Activated B cell treated with CpG ODN at 0.5 μM for 24 hours (primary cell): Measurements from ENCODE around the gene PDCD5. TPM values are rescaled to one million over a fixed set of nuclear protein-coding genes. Genes with fewer than 3 reads are reported as not detected.
"Not testable (repeated sequence)": the region's sequence is repeated elsewhere in the genome, so short reads cannot be mapped to it uniquely, and the experiment has no call there.

ENCODE experiments used
- ATAC-seq: fragments of 200-7000 bp; cut with Tn5 transposase; one replicate; pipeline ENCODE4 v1.10.0; 2021; ENCODE audit warnings: low read depth, mild to moderate bottlenecking, moderate library complexity
- CTCF ChIA-PET: fragments of 350-600 bp; sonication (Branson Sonifier 250); formaldehyde crosslinking; loops from one replicate; lab custom pipeline; 2021; ENCODE audit warnings: antibody characterized with exemption; lab: Charles Lee
- POLR2A ChIA-PET: fragments of 350-600 bp; sonication (Branson Sonifier 250); formaldehyde crosslinking; loops from one replicate; lab custom pipeline; 2021; ENCODE audit warnings: antibody characterized with exemption; lab: Charles Lee
- DNase-seq: peaks from one replicate; pipeline ENCODE4 v3.0.0; 2022
- H3K27ac Mint-ChIP-seq: one replicate; pipeline ENCODE4 v1.8.0; 2020; ENCODE audit warnings: mixed read lengths
- H3K27me3 Mint-ChIP-seq: one replicate; pipeline ENCODE4 v1.8.0; 2021; ENCODE audit warnings: mixed read lengths
- H3K36me3 Mint-ChIP-seq: one replicate; pipeline ENCODE4 v1.8.0; 2021; ENCODE audit warnings: low read depth, mixed read lengths
- H3K4me1 Mint-ChIP-seq: one replicate; pipeline ENCODE4 v1.8.0; 2021; ENCODE audit warnings: mixed read lengths
- H3K4me3 Mint-ChIP-seq: one replicate; pipeline ENCODE4 v1.8.0; 2020; ENCODE audit warnings: mild to moderate bottlenecking, mixed read lengths
- H3K9me3 Mint-ChIP-seq: one replicate; pipeline ENCODE4 v1.8.0; 2020; ENCODE audit warnings: mixed read lengths
- CTCF ChIP-seq: fragments of 200-600 bp; IDR thresholded peaks from one replicate; pipeline ENCODE4 v1.8.0; 2022; ENCODE audit warnings: antibody characterized with exemption, mild to moderate bottlenecking
- intact Hi-C: fragments of 100-400 bp; cut with micrococcal nuclease; formaldehyde crosslinking; loops from one replicate; pipeline ENCODE4 v1.15.1; 2024
- total RNA-seq: library from RNA; stranded (reverse); gene quantifications from 2 replicates; pipeline ENCODE4 v1.2.3, GENCODE V29; 2022

The PDCD5 gene
- total RNA-seq, 1 donor from 2014 or later = 58.2 TPM

- CTCF ChIA-PET = no interaction called here
- ATAC-seq (no peak), DNase-seq (no peak)
- no peak for TF ChIP-seq CTCF
- intact Hi-C loops = no loop called here
- Mint-ChIP-seq H3K36me3 (no peaks in the 10 kb centered on the region), H3K4me1 (no peaks in the 10 kb centered on the region), H3K9me3 (no peaks in the 10 kb centered on the region), H3K27ac (no peak overlapping the region), H3K4me3 (no peak overlapping the region), H3K27me3 (peaks cover 3% of the 10 kb centered on the region)
- POLR2A ChIA-PET = interaction anchor here (0.6 kb wide), 1 partner anchor 22 kb away, joined by 3 read pairs; the partner anchor contains the start of gene PDCD5
These were observed 22.3 kb upstream of the PDCD5 start for GRCh38 chr19:32558607-32559228.

GRCh38 chr19:32563761-32564160 lies 17.2 kb upstream of the PDCD5 start:
- TF ChIP-seq CTCF = no peak
- Mint-ChIP-seq H3K4me1 (no peaks in the 10 kb centered on the region), H3K36me3 (no peaks in the 10 kb centered on the region), H3K27ac (no peak overlapping the region), H3K27me3 (peaks cover 6% of the 10 kb centered on the region), H3K4me3 (no peak overlapping the region), H3K9me3 (no peaks in the 10 kb centered on the region)
- CTCF ChIA-PET = no interaction called here
- DNase-seq = no peak
- intact Hi-C loops = no loop called here
- no peak for ATAC-seq
- POLR2A ChIA-PET = no interaction called here

GRCh38 chr19:32566246-32566830 lies 14.7 kb upstream of the PDCD5 start:
- H3K9me3 Mint-ChIP-seq = no peaks in the 10 kb centered on the region
- intact Hi-C loops = no loop called here
- POLR2A ChIA-PET = no interaction called here
- peaks cover 14% of the 10 kb centered on the region for H3K27me3 Mint-ChIP-seq
- ATAC-seq (no peak), DNase-seq (no peak)
- H3K36me3 Mint-ChIP-seq = no peaks in the 10 kb centered on the region
- TF ChIP-seq CTCF = no peak
- H3K4me3 Mint-ChIP-seq = no peak overlapping the region
- H3K27ac Mint-ChIP-seq = no peak overlapping the region
- CTCF ChIA-PET = no interaction called here
- no peaks in the 10 kb centered on the region for H3K4me1 Mint-ChIP-seq

- intact Hi-C loops = no loop called here
- H3K4me1 Mint-ChIP-seq = no peaks in the 10 kb centered on the region
- POLR2A ChIA-PET = no interaction called here
- ATAC-seq = no peak
- no peaks in the 10 kb centered on the region for H3K36me3 Mint-ChIP-seq
- no peaks in the 10 kb centered on the region for H3K9me3 Mint-ChIP-seq
- CTCF ChIA-PET = no interaction called here
- no peak overlapping the region for H3K27ac Mint-ChIP-seq
- peaks cover 14% of the 10 kb centered on the region for H3K27me3 Mint-ChIP-seq
- no peak for DNase-seq
- no peak for TF ChIP-seq CTCF
- H3K4me3 Mint-ChIP-seq = no peak overlapping the region
These were observed 13.5 kb upstream of the PDCD5 start for GRCh38 chr19:32567486-32567885.

- Mint-ChIP-seq H3K27me3 (peaks cover 18% of the 10 kb centered on the region), H3K27ac (no peak overlapping the region), H3K9me3 (no peaks in the 10 kb centered on the region), H3K36me3 (no peaks in the 10 kb centered on the region), H3K4me3 (no peak overlapping the region), H3K4me1 (no peaks in the 10 kb centered on the region)
- ATAC-seq (no peak), DNase-seq (no peak)
- intact Hi-C loops = loop anchor here (1.0 to 10.0 kb wide), 3 partner anchors 230 to 1888 kb away; no protein-coding TSS in a partner anchor
- CTCF ChIA-PET = no interaction called here
- POLR2A ChIA-PET = no interaction called here
- TF ChIP-seq CTCF = no peak
These were observed 10.8 kb upstream of the PDCD5 start for GRCh38 chr19:32570081-32570785.

GRCh38 chr19:32571471-32572075 lies 9.4 kb upstream of the PDCD5 start:
- H3K27ac Mint-ChIP-seq, H3K4me3 Mint-ChIP-seq, POLR2A ChIA-PET, H3K4me1 Mint-ChIP-seq, H3K9me3 Mint-ChIP-seq, DNase-seq, ATAC-seq, H3K36me3 Mint-ChIP-seq, CTCF ChIA-PET: not testable (repeated sequence)
- peaks cover 23% of the 10 kb centered on the region for H3K27me3 Mint-ChIP-seq
- intact Hi-C loops = loop anchor here (5.0 to 10.0 kb wide), 2 partner anchors 1787 to 1889 kb away; no protein-coding TSS in a partner anchor
